GM21390 (cell line): ENCODE data around the gene GABRA5.

ENCODE experiments used
- ATAC-seq: cut with Tn5 transposase; IDR thresholded peaks from one replicate; pipeline ENCODE4 v1.9.1; 2021; ENCODE audit not compliant: unreplicated experiment

GABRA5 gene

DNA sequence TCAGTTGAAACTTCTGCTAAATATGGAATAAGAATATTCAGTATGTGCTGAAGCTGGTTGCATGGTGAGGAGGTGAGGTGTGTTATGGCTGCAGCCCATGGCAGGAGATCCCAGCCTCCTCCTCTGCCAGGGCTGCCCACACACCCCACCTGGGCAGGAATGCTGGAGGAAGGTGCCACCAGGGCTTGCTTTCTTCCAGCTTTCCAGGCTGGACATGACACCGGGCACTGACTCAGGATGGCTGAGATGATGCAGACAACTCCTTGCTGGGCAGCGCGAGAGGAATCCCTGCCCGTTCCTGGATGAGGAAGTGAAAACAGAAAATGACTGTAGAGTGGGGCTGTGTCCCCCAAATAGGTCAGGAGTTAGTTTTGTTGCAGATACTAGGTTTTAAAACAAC lies 118.2 kb downstream of the GABRA5 start:
- ATAC-seq, result no peak

DNA sequence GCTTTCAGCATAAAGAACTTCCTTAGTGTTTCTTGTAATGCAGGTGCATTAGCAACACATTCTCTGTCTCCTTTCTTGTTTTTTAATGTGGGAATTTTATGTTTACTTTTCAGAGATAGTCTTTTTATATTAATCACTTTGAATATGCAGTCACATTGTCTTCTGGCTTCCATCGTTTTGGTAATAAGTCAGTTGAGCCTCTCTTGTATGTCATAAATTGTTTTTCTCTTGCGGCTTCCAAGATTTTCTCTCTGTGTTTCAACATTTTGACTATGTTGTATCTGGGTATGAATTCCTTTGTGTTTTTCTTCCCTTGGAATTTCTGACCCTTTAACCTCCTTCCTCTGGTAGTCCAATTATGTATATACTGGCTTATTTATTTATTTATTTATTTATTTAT lies 129.4 kb downstream of the GABRA5 start:
- no peak for ATAC-seq
